B cell (primary cell): ENCODE measurements around the gene LATS2. TPM values are rescaled to one million over a fixed set of nuclear protein-coding genes. Genes with fewer than 3 reads are reported as not detected.
"Not testable (repeated sequence)": the region's sequence is repeated elsewhere in the genome, so short reads cannot be mapped to it uniquely, and the experiment has no call there.

Experiments used
- ATAC-seq: fragments of 200-7000 bp; cut with Tn5 transposase; one replicate; pipeline ENCODE4 v1.10.0; 2021; ENCODE audit warnings: low read depth, mild to moderate bottlenecking, moderate number of reproducible peaks, moderate library complexity
- CTCF ChIA-PET: fragments of 350-600 bp; sonication (Branson Sonifier 250); formaldehyde crosslinking; loops from one replicate; lab custom pipeline; 2021; ENCODE audit warnings: antibody characterized with exemption, inconsistent platforms; lab: Charles Lee
- POLR2A ChIA-PET: fragments of 350-600 bp; sonication (Branson Sonifier 250); formaldehyde crosslinking; loops from one replicate; lab custom pipeline; 2021; ENCODE audit warnings: antibody characterized with exemption; lab: Charles Lee
- DNase-seq: peaks from one replicate; pipeline ENCODE4 v3.0.0; 2013
- H2AFZ ChIP-seq: 2 replicates; pipeline ENCODE4 v1.6.1; 2012; ENCODE audit warnings: mild to moderate bottlenecking, low read depth, low read length; ENCODE audit not compliant: insufficient read depth, poor library complexity, severe bottlenecking
- H3K27ac ChIP-seq, 2 donors: 1 replicate in 1 of 2; 2 replicates in 1 of 2; pipeline ENCODE4 v1.5.1; 2012 to 2013; ENCODE audit warnings: low read length in 2 of 2, mild to moderate bottlenecking in 2 of 2, moderate library complexity in 1 of 2
- H3K27me3 ChIP-seq, 4 experiments: fragments of 200-600 bp in 1 of 4; sonication (generic) in 1 of 4; replicated peaks in 1 of 4; 1 replicate in 2 of 4; 2 replicates in 2 of 4; pipeline versions ENCODE4 v1.6.1 to v1.7.0; 2013 to 2016; ENCODE audit warnings: low read length in 3 of 4, mild to moderate bottlenecking in 2 of 4, mixed read lengths in 1 of 4, moderate library complexity in 1 of 4; ENCODE audit not compliant: insufficient read depth in 4 of 4, control insufficient read depth in 3 of 4; ENCODE audit errors: control extremely low read depth in 1 of 4
- H3K36me3 ChIP-seq, 2 experiments: replicated peaks in 1 of 2; 1 replicate in 1 of 2; 2 replicates in 1 of 2; pipeline versions ENCODE4 v1.6.1 to v1.7.1; 2013; ENCODE audit warnings: low read length in 1 of 2; ENCODE audit not compliant: insufficient read depth in 2 of 2, control insufficient read depth in 1 of 2; ENCODE audit errors: control extremely low read depth in 1 of 2, extremely low read depth in 1 of 2
- H3K4me1 ChIP-seq, 2 donors: fragments of 200-600 bp in 1 of 2; sonication (generic) in 1 of 2; 1 replicate in 1 of 2; 2 replicates in 1 of 2; pipeline versions ENCODE4 v1.5.1 to v1.6.1; 2013 to 2017; ENCODE audit warnings: low read length in 2 of 2; ENCODE audit not compliant: control insufficient read depth in 2 of 2, insufficient read depth in 2 of 2
- H3K4me2 ChIP-seq: replicated peaks from 2 replicates; pipeline ENCODE3; 2012; ENCODE audit warnings: mild to moderate bottlenecking, low read depth, low read length; ENCODE audit not compliant: poor library complexity, severe bottlenecking
- H3K4me3 ChIP-seq, 5 experiments: fragments of 200-600 bp in 1 of 5; sonication (generic) in 1 of 5; 1 replicate in 3 of 5; 2 replicates in 2 of 5; pipeline versions ENCODE4 v1.5.1 to v1.7.0; 2011 to 2016; ENCODE audit warnings: low read length in 4 of 5, mild to moderate bottlenecking in 4 of 5, low read depth in 2 of 5, control low read depth in 1 of 5, moderate library complexity in 1 of 5; ENCODE audit not compliant: insufficient read depth in 1 of 5; ENCODE audit errors: control extremely low read depth in 1 of 5, extremely low read depth in 1 of 5
- H3K79me2 ChIP-seq: fragments of 200-600 bp; sonication (generic); one replicate; pipeline ENCODE4 v1.6.0; 2016; ENCODE audit warnings: low read length; ENCODE audit not compliant: control insufficient read depth, insufficient read depth
- H3K9ac ChIP-seq: fragments of 200-600 bp; sonication (generic); 2 replicates; pipeline ENCODE4 v1.6.1; 2017; ENCODE audit warnings: mild to moderate bottlenecking, low read length, moderate library complexity
- H3K9me3 ChIP-seq, 3 donors: one replicate each; pipeline versions ENCODE4 v1.6.1 to v1.7.1; 2013; ENCODE audit warnings: low read length in 2 of 3; ENCODE audit not compliant: control insufficient read depth in 2 of 3, insufficient read depth in 1 of 3; ENCODE audit errors: control extremely low read depth in 1 of 3
- H4K20me1 ChIP-seq: 2 replicates; pipeline ENCODE4 v1.6.0; 2012; ENCODE audit warnings: mild to moderate bottlenecking, low read length; ENCODE audit not compliant: insufficient read depth, control insufficient read depth, poor library complexity, severe bottlenecking
- H3K27ac Mint-ChIP-seq: one replicate; pipeline ENCODE4 v1.8.0; 2021; ENCODE audit warnings: mixed read lengths
- H3K27me3 Mint-ChIP-seq: one replicate; pipeline ENCODE4 v1.8.0; 2021; ENCODE audit warnings: mixed read lengths
- H3K4me1 Mint-ChIP-seq: one replicate; pipeline ENCODE4 v1.8.0; 2021; ENCODE audit warnings: mixed read lengths
- H3K4me3 Mint-ChIP-seq: one replicate; pipeline ENCODE4 v1.8.0; 2021; ENCODE audit warnings: mixed read lengths
- H3K9me3 Mint-ChIP-seq: one replicate; pipeline ENCODE4 v1.8.0; 2022; ENCODE audit warnings: mixed read lengths; ENCODE audit not compliant: insufficient read depth
- CTCF ChIP-seq: fragments of 200-600 bp; IDR thresholded peaks from one replicate; pipeline ENCODE4 v1.8.0; 2022; ENCODE audit warnings: antibody characterized with exemption, mild to moderate bottlenecking
- EZH2 ChIP-seq: IDR thresholded peaks from 2 replicates; pipeline ENCODE4 v1.6.1; 2012; ENCODE audit warnings: borderline replicate concordance, low read depth, mild to moderate bottlenecking, moderate library complexity, low read length; ENCODE audit not compliant: insufficient read depth, poor library complexity, severe bottlenecking
- WGBS: methylation state at CpG from one replicate; pipeline ENCODE4 v1.1.5; 2013; ENCODE audit warnings: missing lambda C conversion rate; ENCODE audit not compliant: insufficient coverage; 5-methylcytosine and 5-hydroxymethylcytosine counted together
- intact Hi-C: fragments of 100-400 bp; cut with micrococcal nuclease; formaldehyde crosslinking; loops from one replicate; pipeline ENCODE4 v1.10.0; 2022
- polyA plus RNA-seq: library from polyadenylated mRNA; depleted of rRNA; stranded (reverse); fragments of >200 nt; gene quantifications from 2 replicates; pipeline ENCODE4 v1.2.3, GENCODE V29; 2012
- total RNA-seq, 2 donors: library from RNA; stranded (reverse); fragments of 120-200 nt in 1 of 2; gene quantifications; 1 replicate in 1 of 2; 2 replicates in 1 of 2; pipeline versions ENCODE4 v1.2.3 to v1.2.4, GENCODE V29; 2013 to 2022

The LATS2 gene
- total and polyA plus RNA-seq, 2 donors (not counting 1 experiment from before 2014, with no cell fraction given) = 1.9 to 2.7 TPM

DNA sequence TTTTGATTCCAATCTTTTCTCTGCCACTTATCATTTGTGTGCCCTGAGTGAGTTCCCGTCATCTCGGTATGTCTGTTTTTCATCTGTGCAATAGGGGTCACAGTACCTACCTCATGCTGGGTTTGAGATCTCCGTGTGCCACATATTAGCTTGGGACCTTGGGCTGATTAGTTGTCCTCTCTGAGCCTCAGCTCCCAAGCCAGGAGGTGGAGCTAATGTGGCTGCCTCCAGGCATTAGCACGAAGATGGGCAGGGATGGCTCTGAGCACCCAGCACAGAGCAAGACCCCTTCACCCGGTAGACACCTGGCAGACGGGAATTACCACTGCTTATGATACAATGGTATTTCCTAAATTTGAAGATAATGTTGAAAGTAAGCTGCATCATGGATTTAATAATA is 123.1 kb downstream of the LATS2 start:
- Histone ChIP-seq H3K36me3 (no peaks in the 10 kb centered on the region), H3K27ac (no peak overlapping the region), H3K79me2 (no peaks in the 10 kb centered on the region), H3K9me3 (no peaks in the 10 kb centered on the region), H3K9ac (no peak overlapping the region), H3K4me1 (peaks cover 0 to under 1% of the 10 kb centered on the region in 2 donors), H3K4me2 (no peak overlapping the region), H2AFZ (no peak overlapping the region), H4K20me1 (no peaks in the 10 kb centered on the region), H3K27me3 (peaks cover 0 to 2% (median 0%) of the 10 kb centered on the region in 4 experiments), H3K4me3 (no peak overlapping the region)
- Mint-ChIP-seq H3K27ac (no peak overlapping the region), H3K27me3 (peaks cover 18% of the 10 kb centered on the region), H3K4me3 (no peak overlapping the region), H3K9me3 (no peaks in the 10 kb centered on the region), H3K4me1 (no peaks in the 10 kb centered on the region)
- CTCF ChIA-PET = interaction anchor here (0.7 kb wide), 1 partner anchor 817 kb away, joined by 3 read pairs; no protein-coding TSS in a partner anchor
- DNase-seq (no peak), ATAC-seq (no peak)
- WGBS = 92% methylated on average over 6 of the region's 6 CpGs
- intact Hi-C loops = no loop called here
- POLR2A ChIA-PET = no interaction called here
- no peak for TF ChIP-seq CTCF
- TF ChIP-seq EZH2 = no peak

DNA sequence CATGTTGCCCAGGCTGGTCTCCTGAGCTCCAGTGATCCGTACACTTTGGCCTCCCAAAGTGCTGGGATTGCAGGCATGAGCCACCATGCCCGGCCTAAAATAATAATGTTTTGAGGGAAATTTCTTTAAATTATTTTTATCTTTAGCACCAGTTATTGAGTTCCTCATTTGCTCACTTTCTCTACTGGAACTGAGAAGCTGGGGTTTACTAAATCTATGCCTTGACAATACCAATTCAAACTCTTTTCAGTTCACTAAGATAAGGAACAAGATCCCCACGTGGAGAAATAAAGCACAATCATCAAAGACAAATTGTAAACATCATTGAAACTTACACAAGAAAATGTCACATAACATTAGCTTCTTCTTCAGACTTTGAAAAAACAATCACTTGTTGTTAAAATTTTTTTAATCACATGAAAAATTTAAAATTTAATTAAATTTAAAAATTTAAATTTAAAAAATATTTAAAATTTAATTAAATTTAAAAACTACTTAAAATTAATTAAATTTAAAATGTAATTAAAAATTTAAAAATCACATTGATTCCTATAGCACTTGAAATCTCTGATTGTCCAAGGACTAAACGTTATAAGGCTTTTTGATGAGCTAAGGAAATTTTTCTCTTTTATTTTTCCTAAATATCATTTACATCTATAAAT is 133.7 kb downstream of the LATS2 start:
- POLR2A ChIA-PET = interaction anchor here (0.7 kb wide), 1 partner anchor 215 kb away, joined by 4 read pairs; no protein-coding TSS in a partner anchor
- Histone ChIP-seq H3K4me3 (no peak overlapping the region), H3K27ac (no peak overlapping the region), H3K79me2 (no peaks in the 10 kb centered on the region), H3K4me2 (no peak overlapping the region), H4K20me1 (no peaks in the 10 kb centered on the region), H3K4me1 (no peaks in the 10 kb centered on the region), H3K9ac (no peak overlapping the region), H3K36me3 (no peaks in the 10 kb centered on the region), H3K9me3 (no peaks in the 10 kb centered on the region), H2AFZ (no peak overlapping the region), H3K27me3 (no peaks in the 10 kb centered on the region)
- H3K4me1 Mint-ChIP-seq = no peaks in the 10 kb centered on the region
- H3K4me3 Mint-ChIP-seq = no peak overlapping the region
- no peak for DNase-seq
- TF ChIP-seq CTCF (no peak), EZH2 (no peak)
- H3K27ac Mint-ChIP-seq = no peak overlapping the region
- ATAC-seq = no peak
- CTCF ChIA-PET = interaction anchor here (0.9 to 8.6 kb wide), 4 partner anchors 14 to 730 kb away, joined by 3 to 118 read pairs (median 22); no protein-coding TSS in a partner anchor
- intact Hi-C loops = no loop called here
- WGBS = no CpG with 5 or more reads among the region's 4 CpGs
- H3K27me3 Mint-ChIP-seq = no peaks in the 10 kb centered on the region
- H3K9me3 Mint-ChIP-seq = no peaks in the 10 kb centered on the region

- H3K9ac ChIP-seq, H3K9me3 ChIP-seq, H3K9me3 Mint-ChIP-seq, H3K36me3 ChIP-seq, H3K27me3 Mint-ChIP-seq, H3K4me2 ChIP-seq, H4K20me1 ChIP-seq, H2AFZ ChIP-seq, H3K4me1 Mint-ChIP-seq, H3K79me2 ChIP-seq, H3K4me3 Mint-ChIP-seq, H3K4me3 ChIP-seq, H3K27ac Mint-ChIP-seq, H3K27me3 ChIP-seq, H3K27ac ChIP-seq, H3K4me1 ChIP-seq, DNase-seq, ATAC-seq: not testable (repeated sequence)
- CTCF ChIA-PET = interaction anchor here (0.7 to 8.6 kb wide), 18 partner anchors 9 to 728 kb away, joined by 3 to 118 read pairs (median 5); no protein-coding TSS in a partner anchor
- WGBS = 70% methylated on average over 8 of the region's 13 CpGs
- POLR2A ChIA-PET = interaction anchor here (0.7 kb wide), 2 partner anchors 210 to 432 kb away, joined by 3 read pairs; no protein-coding TSS in a partner anchor
- intact Hi-C loops = loop anchor here (1.0 to 2.0 kb wide), 3 partner anchors 213 to 743 kb away; no protein-coding TSS in a partner anchor
These were observed 136.0 kb downstream of the LATS2 start for GRCh38 chr13:20925395-20925790.
